SKM-1 (cell line): ENCODE data around the gene CDK1.
A peak's percentile ranks its signal among the peaks of the same experiment; 100 is the strongest.

Experiments used
- DNase-seq: peaks from one replicate; lab custom pipeline; 2025; ENCODE audit not compliant: unreplicated experiment; lab: John Stamatoyannopoulos, UW

Gene CDK1

DNA sequence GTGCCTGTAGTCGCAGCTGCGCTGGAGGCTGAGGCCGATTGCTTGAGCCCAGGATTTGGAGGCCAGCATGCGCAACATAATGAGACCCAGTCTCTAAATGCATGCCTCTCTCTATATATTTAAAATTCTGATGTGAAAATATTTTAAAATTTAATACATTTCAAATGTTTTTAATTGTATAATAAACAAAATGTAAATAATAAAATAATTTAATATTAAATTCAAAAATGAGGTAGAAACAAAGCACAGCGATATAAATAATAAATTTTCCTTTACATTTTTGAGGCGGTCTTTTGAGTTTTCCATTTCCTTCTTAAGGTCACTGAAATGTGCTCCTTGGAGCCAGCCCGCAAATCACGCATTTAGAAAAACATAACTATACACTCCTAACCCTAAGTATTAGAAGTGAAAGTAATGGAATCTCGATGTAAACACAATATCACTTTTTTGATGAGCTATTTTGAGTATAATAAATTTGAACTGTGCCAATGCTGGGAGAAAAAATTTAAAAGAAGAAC is 523 bp upstream of the CDK1 start:
- DNase-seq: no peak

DNA sequence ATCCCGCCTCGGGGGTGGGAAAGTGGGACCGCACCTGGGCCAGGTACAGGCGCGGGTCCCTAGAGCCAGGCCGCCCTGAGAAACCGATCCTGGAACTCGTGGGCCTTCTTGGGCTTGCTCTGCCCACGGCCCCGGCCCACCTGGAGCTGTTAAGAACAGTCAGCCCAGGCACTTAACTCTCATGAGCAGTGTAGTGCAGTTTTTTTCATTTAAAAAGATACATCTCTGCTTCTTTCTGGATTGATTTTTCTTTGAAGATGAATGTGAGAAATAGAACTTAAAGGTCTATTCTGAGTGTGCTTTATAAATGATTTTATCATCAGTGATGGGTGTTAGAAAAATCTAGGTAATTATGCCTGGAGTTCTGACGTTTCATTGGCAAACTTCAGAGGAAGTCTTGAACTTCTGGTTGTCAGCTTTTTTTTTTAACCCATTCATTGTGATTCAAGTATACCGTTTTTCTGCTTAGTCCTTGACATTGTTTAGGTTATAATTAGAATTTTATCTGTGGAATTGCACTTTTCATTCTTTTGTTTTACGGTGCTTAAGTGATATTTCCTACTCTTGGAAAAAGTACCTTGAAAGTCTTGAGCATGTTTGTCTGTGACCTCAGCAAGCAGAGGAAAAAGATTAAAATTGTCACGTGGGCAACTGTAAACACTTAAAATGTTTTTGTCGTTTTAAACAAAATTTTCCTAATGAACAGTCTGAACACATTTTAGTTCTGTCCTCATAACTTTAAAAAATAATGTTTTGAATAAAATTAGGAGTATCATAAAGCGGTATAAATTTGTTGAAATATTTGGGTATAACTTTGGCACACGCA is 906 bp downstream of the CDK1 start:
- peak; percentile 11 for DNase-seq

- DNase-seq: no peak
Observed at GRCh38 chr10:60781661-60782060, 3.4 kb downstream of the CDK1 start.

GRCh38 chr10:60784641-60785040 is 6.4 kb downstream of the CDK1 start:
- no peak for DNase-seq

DNA sequence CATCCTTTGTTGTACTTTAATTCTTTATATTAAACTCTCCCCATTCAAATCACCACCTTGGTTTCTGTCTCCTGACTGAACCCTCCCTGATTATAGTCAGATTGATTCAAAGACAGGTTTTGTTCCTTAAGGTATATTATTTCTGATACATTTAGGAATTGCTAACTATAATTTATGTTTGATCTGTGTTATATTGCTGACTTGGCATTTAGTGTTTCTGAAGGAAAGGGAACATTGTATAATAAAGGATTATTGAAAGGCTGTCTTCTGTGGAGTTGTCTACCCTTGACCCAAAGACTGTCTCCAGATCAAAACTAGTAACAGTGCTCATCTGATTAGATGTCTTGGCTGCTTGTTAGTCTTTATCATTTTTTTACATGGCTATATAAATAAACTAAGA is 10.3 kb downstream of the CDK1 start:
- DNase-seq: no peak

DNA sequence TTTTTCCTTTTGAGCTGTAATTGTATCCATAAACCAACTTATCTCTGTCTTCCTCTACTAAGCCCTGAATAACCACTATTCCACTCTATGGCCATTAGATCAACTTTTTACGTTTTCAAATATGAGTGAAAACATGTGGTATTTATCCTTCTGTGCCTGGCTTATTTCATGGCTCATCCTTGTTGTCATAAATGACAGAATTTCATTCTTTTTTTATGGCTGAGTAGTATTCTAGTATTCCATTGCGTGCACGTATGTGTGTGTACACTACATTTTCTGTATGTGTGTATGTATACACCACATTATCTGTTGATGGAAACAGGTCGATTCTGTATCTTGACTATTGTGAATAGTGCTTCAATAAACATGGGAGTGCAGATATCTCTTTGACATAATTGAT is 11.1 kb downstream of the CDK1 start:
- no peak for DNase-seq

DNA sequence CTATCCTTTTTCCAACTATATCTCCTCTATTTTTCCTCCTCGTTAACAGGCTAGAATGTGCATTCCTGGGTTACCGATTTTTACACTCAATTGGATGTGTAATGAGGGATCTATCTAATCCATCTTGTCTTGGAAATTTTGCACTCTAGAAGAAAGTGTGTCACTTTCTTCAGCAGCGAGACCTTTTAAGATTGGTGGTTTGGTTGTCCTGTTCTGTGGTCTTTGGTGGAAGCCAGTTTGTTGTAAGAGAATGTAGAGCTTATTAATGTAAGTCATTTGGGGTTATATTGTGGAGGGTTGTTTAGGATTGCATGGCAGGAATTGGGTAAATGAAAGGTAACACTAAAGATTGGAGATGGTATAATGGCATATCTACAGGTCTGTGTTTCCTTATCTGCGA is 16.7 kb downstream of the CDK1 start:
- DNase-seq: no peak

- DNase-seq: no peak
Observed at GRCh38 chr10:60795465-60796202, 17.4 kb downstream of the CDK1 start.

GRCh38 chr10:60796481-60796880 is 18.2 kb downstream of the CDK1 start:
- DNase-seq: no peak

DNA sequence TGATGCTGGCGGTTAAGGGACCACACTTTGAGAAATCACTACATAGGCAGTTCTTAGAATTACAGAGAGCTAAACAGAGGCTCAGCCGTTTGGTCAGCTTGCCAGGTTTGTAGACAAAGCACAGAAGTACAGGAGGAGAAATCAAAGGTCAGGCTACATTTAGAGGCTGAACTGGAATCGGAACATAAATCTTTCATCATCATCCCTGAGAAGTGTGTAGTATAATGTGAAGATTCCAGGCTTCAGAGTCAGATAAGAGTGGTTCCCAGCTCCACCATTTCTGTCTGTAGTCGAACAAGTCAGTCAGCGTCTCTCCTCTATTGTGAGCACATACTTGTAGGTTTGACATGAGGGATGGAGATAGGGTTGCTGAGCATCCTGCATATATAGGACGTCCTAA is 18.9 kb downstream of the CDK1 start:
- DNase-seq: no peak

DNA sequence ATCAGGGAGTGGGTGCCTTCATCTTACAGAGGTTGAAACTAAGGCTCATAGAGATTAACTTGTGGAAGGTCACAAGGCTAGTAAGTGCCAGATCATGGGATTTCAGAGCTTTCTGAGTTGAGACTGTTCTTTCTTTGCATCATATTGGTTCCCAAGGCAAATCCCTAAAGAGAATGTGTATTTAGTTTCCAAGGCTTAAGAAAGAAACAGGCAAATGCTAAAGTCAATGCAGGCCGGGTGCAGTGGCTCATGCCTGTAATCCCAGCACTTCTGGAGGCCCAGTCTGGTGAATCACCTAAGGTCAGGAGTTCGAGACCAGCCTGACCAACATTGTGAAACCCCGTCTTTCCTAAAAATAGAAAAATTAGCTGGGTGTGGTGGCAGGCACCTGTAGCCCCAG is 19.8 kb downstream of the CDK1 start:
- no peak for DNase-seq

DNA sequence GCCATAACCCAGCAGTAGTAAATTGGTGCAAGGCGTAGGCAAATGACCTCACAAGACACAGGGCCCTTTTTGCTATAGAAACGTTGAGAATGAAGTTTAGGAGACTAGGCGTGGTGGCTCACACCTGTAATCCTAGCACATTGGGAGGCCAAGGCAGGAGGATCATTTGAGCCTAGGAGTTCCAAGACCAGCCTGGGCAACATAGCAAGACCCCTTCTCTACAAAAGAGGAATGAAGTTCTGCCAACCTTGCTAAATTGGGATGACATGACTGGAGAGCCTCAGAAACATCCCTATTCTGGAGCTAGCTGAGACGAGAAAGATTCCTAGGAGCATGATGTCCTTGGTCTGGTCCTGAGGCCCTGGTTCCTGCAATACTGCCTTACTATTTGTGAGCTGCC is 20.6 kb downstream of the CDK1 start:
- no peak for DNase-seq

DNA sequence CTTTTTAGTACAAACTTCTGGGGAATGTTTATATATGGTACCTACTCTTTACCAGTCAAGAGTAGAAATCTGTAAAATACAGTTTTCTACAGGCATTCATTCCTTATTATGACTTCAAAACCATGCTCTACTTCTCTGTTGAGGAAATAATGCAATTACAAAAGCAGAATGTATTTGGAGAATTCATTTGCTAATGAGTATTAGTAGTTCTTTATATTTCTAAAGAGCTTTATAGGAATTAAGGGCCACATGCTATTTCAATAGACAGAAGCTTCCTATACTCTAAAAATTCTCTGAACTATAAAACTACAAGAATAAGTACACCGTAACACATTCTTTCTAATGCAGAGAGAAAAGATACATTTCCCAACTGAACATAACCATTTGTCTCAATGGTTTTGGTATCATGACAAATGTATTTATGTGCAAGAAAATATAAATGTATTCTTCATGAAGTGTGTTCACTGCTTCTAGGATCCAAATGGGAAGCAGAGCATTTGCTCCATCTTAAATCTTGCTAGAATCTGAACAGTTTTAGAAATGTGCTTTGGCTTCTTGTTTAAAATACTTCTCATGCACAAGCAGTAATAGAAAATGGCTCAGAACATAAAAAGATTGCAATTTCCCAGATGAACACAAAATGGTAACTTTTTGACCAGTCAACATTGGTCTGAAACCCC is 21.8 kb downstream of the CDK1 start:
- DNase-seq: no peak

GRCh38 chr10:60800918-60801317 is 22.6 kb downstream of the CDK1 start:
- no peak for DNase-seq

- DNase-seq: no peak
Observed at GRCh38 chr10:60801522-60801921, 23.2 kb downstream of the CDK1 start.

GRCh38 chr10:60803433-60803832 is 25.2 kb downstream of the CDK1 start:
- peak; percentile 80 for DNase-seq

- no peak for DNase-seq
Observed at GRCh38 chr10:60803865-60804264, 25.6 kb downstream of the CDK1 start.

DNA sequence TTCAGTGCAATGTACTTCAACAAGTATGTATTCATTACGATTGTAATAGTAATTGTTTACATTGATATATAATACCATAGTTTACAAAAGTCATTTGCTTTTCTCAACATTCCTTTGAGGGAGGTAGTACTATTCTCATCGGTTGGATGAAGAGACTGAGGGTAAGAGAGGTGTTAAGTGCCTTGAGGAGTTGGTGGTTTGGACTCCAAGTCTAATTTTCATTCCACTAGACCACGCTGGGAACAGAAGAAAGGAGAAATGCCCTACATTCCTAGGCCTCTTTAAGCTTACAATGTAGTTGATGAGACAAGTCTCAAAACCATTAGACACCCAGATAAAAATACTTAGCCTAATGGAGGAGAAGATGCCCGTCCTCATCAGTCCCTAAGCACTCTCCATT is 28.6 kb downstream of the CDK1 start:
- no peak for DNase-seq

DNA sequence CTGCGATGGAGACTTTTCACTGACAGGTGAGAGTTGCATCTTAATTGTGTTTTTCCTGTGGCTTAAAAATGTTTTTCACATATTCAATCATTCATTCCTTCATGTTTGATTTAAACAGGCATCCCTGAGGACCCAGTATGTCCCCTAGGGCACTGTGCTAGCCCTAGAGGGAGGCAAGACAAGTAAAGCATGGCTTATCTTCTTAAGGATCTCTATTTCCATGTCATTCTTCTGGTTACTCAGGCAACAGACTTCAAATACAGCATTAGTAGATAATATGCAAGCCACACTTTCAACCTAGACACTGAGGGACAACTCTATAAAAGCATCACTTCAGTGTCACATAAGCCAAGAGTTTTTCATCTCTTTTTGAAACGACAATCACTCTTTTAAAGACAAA is 29.2 kb downstream of the CDK1 start:
- DNase-seq: no peak

GRCh38 chr10:60808036-60808435 is 29.8 kb downstream of the CDK1 start:
- DNase-seq: no peak

GRCh38 chr10:60809157-60809556 is 30.9 kb downstream of the CDK1 start:
- DNase-seq: peak; percentile 35
